Liver (tissue), 3 donors: ENCODE results near the gene ZC3HAV1L.

Experiments used
- ATF3 ChIP-seq: IDR thresholded peaks from 2 replicates; pipeline ENCODE4 v1.6.1; 2016; ENCODE audit warnings: antibody characterized with exemption
- CTCF ChIP-seq: fragments of 150-350 bp; IDR thresholded peaks from 2 replicates; pipeline ENCODE4 v1.5.1; 2017; ENCODE audit warnings: improper control_type of control experiment, low read depth, low read length; ENCODE audit not compliant: missing input control
- REST ChIP-seq: IDR thresholded peaks from 2 replicates; pipeline ENCODE4 v1.6.1; 2016; ENCODE audit warnings: antibody characterized with exemption, mild to moderate bottlenecking
- TAF1 ChIP-seq: conservative IDR thresholded peaks from 2 replicates; pipeline ENCODE4 v1.6.1; 2016; ENCODE audit warnings: antibody characterized with exemption, mild to moderate bottlenecking
- donor health status: healthy.
- donor health status: healthy.

- TF ChIP-seq REST (no peak), CTCF (no peak), ATF3 (no peak), TAF1 (no peak)
These were observed 30.5 kb upstream of the ZC3HAV1L start for GRCh38 chr7:139066315-139066714.
